Measurements from ENCODE around the gene INSYN1. TPM values are rescaled to one million over a fixed set of nuclear protein-coding genes. Genes with fewer than 3 reads are reported as not detected.

INSYN1 gene
- total and polyA plus RNA-seq, 5 donors from 2014 or later = not detected

DNA sequence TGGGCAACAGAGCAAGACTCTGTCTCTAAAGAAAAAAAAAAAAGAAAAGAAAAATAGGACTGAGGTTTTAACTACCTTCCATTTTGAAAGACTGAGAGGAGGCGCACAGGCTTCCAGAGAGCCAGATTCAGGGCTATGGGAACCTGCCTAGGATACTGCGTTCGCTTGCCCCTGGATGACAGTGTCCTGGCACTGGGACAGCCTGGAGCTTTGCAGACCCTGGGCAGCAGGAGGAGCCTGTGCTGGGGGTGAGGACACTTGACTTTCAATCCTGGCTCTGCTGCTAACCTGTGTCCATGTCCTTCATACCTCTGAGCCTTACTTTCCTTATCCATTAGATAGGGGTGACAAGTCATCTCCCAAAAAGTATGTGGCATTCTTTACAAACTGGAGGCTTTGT lies 37.7 kb downstream of the INSYN1 start:
- no peaks in the 10 kb centered on the region for H3K9me3 ChIP-seq (ENCODE audit: control insufficient read depth in 2 of 2, low read length in 2 of 2)
- H3K4me3 ChIP-seq (ENCODE audit: low read depth, low read length) = no peak overlapping the region
- H3K36me3 ChIP-seq (ENCODE audit: control insufficient read depth, insufficient read depth, low read length) = no peaks in the 10 kb centered on the region
- no peak overlapping the region for H3K27ac ChIP-seq (ENCODE audit: insufficient read depth, low read length, poor library complexity, severe bottlenecking)
- Mint-ChIP-seq H3K27me3 (peaks cover 4% of the 10 kb centered on the region), H3K27ac (no peak overlapping the region), H3K4me1 (no peaks in the 10 kb centered on the region), H3K36me3 (no peaks in the 10 kb centered on the region), H3K4me3 (peak overlapping the region in 1 of 4 donors; percentile 6), H3K9me3 (no peaks in the 10 kb centered on the region)
- H3K4me1 ChIP-seq (ENCODE audit: control insufficient read depth, insufficient read depth, low read length, poor library complexity, severe bottlenecking) = no peaks in the 10 kb centered on the region
- no peak for ATAC-seq (ENCODE audit: low read depth in 2 of 2)
- no peaks in the 10 kb centered on the region for H3K27me3 ChIP-seq (ENCODE audit: control insufficient read depth, insufficient read depth, low read length)
- no peak for DNase-seq

DNA sequence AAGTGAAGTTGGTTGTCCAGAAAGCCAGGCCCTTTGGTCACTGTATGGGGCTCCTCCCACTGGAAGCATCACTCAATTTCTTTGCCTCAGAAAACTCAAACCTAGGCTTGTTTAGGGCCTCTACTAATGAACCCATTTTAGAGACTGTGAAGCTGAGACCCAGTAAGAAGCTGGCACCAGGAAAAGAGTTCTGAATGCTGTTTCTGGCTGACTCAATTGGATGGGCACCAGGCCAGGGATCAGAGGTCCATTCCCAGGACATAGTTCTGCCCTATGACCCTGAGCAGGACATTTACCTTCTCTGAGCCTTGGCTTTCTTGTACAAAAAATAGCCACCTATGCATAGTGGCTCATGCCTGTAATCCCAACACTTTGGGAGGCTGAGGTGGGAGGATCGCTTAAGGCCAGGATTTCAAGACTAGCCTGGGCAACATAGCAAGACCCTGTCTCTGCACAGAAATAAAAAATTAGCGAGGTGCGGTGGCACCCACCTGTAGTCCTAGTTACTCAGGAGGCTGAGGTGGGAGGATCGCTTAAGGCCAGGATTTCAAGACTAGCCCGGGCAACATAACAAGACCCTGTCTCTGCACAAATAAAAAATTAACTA lies 38.4 kb downstream of the INSYN1 start:
- ATAC-seq (ENCODE audit: low read depth in 2 of 2) (no peak), DNase-seq (no peak)
- H3K36me3 ChIP-seq (ENCODE audit: control insufficient read depth, insufficient read depth, low read length) = no peaks in the 10 kb centered on the region
- no peaks in the 10 kb centered on the region for H3K27me3 ChIP-seq (ENCODE audit: control insufficient read depth, insufficient read depth, low read length)
- no peaks in the 10 kb centered on the region for H3K36me3 Mint-ChIP-seq
- no peaks in the 10 kb centered on the region for H3K4me1 Mint-ChIP-seq
- H3K27ac ChIP-seq (ENCODE audit: insufficient read depth, low read length, poor library complexity, severe bottlenecking) = no peak overlapping the region
- peaks cover 4% of the 10 kb centered on the region for H3K27me3 Mint-ChIP-seq
- H3K9me3 ChIP-seq (ENCODE audit: control insufficient read depth in 2 of 2, low read length in 2 of 2) = no peaks in the 10 kb centered on the region
- no peaks in the 10 kb centered on the region for H3K9me3 Mint-ChIP-seq
- no peaks in the 10 kb centered on the region for H3K4me1 ChIP-seq (ENCODE audit: control insufficient read depth, insufficient read depth, low read length, poor library complexity, severe bottlenecking)
- no peak overlapping the region for H3K4me3 Mint-ChIP-seq
- H3K4me3 ChIP-seq (ENCODE audit: low read depth, low read length) = no peak overlapping the region
- H3K27ac Mint-ChIP-seq = no peak overlapping the region

DNA sequence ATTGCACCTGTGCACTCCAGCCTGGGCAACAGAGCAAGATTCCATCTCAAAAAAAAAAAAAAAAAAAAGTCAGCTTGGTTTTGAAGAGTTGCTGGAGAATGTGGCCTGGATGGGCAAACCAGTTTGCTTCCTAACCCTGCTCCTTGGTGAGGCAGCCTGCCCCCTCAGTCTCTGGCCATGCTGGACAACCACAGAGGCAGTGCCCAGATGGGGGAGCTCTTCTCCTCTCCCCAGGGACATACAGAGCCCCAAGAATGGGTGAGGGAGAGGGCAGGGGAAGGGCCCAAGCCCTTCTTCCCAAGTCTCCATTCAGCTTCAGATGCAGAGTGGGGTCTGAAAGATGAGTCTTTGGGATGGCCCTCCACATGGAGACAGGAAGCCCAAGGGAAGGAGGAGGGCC lies 41.0 kb downstream of the INSYN1 start:
- Mint-ChIP-seq H3K27me3 (no peaks in the 10 kb centered on the region), H3K36me3 (no peaks in the 10 kb centered on the region), H3K4me3 (no peak overlapping the region), H3K27ac (no peak overlapping the region), H3K4me1 (no peaks in the 10 kb centered on the region), H3K9me3 (no peaks in the 10 kb centered on the region)
- H3K9me3 ChIP-seq (ENCODE audit: control insufficient read depth in 2 of 2, low read length in 2 of 2) = no peaks in the 10 kb centered on the region
- no peak overlapping the region for H3K4me3 ChIP-seq (ENCODE audit: low read depth, low read length)
- DNase-seq = no peak
- no peaks in the 10 kb centered on the region for H3K4me1 ChIP-seq (ENCODE audit: control insufficient read depth, insufficient read depth, low read length, poor library complexity, severe bottlenecking)
- no peak overlapping the region for H3K27ac ChIP-seq (ENCODE audit: insufficient read depth, low read length, poor library complexity, severe bottlenecking)
- H3K27me3 ChIP-seq (ENCODE audit: control insufficient read depth, insufficient read depth, low read length) = no peaks in the 10 kb centered on the region
- no peak for ATAC-seq (ENCODE audit: low read depth in 2 of 2)
- H3K36me3 ChIP-seq (ENCODE audit: control insufficient read depth, insufficient read depth, low read length) = no peaks in the 10 kb centered on the region

DNA sequence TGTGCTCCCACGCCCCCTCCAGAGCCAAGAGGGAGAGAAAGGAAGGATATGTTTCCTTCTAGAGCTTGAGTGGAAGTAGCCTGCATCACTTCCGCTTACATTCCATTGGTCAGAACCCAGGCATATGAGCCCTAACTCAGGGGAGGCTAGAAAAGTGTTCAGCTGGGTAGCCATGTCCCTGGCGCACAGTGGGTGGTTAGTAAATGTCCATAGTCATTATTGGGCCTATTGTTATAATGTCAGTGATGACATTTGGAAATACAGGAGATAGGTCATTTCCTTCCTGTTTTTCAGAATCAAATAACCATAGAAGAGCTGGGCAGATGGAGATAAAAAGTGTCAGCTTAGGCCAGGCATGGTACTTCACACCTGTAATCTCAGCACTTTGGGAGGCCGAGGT lies 41.6 kb downstream of the INSYN1 start:
- Mint-ChIP-seq H3K27me3 (no peaks in the 10 kb centered on the region), H3K36me3 (no peaks in the 10 kb centered on the region), H3K27ac (no peak overlapping the region), H3K9me3 (no peaks in the 10 kb centered on the region), H3K4me1 (no peaks in the 10 kb centered on the region), H3K4me3 (no peak overlapping the region)
- H3K4me3 ChIP-seq (ENCODE audit: low read depth, low read length) = no peak overlapping the region
- no peaks in the 10 kb centered on the region for H3K9me3 ChIP-seq (ENCODE audit: control insufficient read depth in 2 of 2, low read length in 2 of 2)
- H3K27ac ChIP-seq (ENCODE audit: insufficient read depth, low read length, poor library complexity, severe bottlenecking) = no peak overlapping the region
- no peaks in the 10 kb centered on the region for H3K4me1 ChIP-seq (ENCODE audit: control insufficient read depth, insufficient read depth, low read length, poor library complexity, severe bottlenecking)
- H3K36me3 ChIP-seq (ENCODE audit: control insufficient read depth, insufficient read depth, low read length) = no peaks in the 10 kb centered on the region
- DNase-seq (no peak), ATAC-seq (ENCODE audit: low read depth in 2 of 2) (no peak)
- no peaks in the 10 kb centered on the region for H3K27me3 ChIP-seq (ENCODE audit: control insufficient read depth, insufficient read depth, low read length)

DNA sequence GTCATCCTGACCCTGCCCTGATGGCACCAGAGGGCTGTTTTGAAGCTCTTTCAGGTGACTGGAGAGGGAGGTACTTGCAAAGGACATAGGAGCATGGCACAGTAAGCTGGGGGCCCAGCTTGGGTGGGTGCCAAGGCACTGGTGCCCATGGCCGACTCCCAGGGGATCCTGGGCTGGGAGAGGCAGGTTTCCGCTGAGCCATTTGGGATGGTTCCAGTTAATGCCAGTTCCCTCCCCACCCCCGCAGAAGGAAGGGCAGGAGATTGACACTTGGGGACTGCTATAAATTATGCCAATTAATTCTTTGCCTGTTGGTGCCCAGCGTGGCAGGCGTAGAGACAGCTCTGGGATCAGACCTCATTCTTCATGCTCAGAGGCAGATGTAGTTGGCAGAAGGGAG lies 42.8 kb downstream of the INSYN1 start:
- H3K4me3 ChIP-seq (ENCODE audit: low read depth, low read length) = no peak overlapping the region
- no peaks in the 10 kb centered on the region for H3K9me3 ChIP-seq (ENCODE audit: control insufficient read depth in 2 of 2, low read length in 2 of 2)
- H3K27me3 Mint-ChIP-seq = no peaks in the 10 kb centered on the region
- no peaks in the 10 kb centered on the region for H3K4me1 ChIP-seq (ENCODE audit: control insufficient read depth, insufficient read depth, low read length, poor library complexity, severe bottlenecking)
- H3K27ac Mint-ChIP-seq = no peak overlapping the region
- no peaks in the 10 kb centered on the region for H3K9me3 Mint-ChIP-seq
- H3K4me1 Mint-ChIP-seq = no peaks in the 10 kb centered on the region
- ATAC-seq (ENCODE audit: low read depth in 2 of 2) (no peak), DNase-seq (no peak)
- H3K27ac ChIP-seq (ENCODE audit: insufficient read depth, low read length, poor library complexity, severe bottlenecking) = no peak overlapping the region
- no peaks in the 10 kb centered on the region for H3K36me3 Mint-ChIP-seq
- H3K36me3 ChIP-seq (ENCODE audit: control insufficient read depth, insufficient read depth, low read length) = no peaks in the 10 kb centered on the region
- no peaks in the 10 kb centered on the region for H3K27me3 ChIP-seq (ENCODE audit: control insufficient read depth, insufficient read depth, low read length)
- H3K4me3 Mint-ChIP-seq = no peak overlapping the region

DNA sequence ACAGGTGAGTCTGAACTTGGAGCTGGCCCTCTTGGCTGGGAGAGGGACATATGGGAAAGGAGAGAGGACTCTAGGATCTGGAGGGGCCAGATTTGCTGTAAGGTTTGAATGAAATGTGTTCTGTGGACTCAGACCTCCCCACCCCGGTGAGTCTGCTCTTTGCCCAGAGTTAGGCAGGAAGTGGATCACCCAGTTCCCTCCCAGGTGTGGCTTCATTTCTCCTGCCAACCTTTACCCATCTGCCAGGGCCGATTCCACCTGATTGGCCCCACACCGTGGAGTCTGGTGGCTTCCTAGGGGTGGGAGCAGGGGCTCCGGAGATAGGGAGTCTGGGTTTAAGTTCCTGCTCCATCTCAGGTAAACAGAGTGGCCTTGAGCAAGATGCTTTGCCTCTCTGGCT lies 43.5 kb downstream of the INSYN1 start:
- H3K4me3 ChIP-seq (ENCODE audit: low read depth, low read length) = no peak overlapping the region
- no peaks in the 10 kb centered on the region for H3K9me3 ChIP-seq (ENCODE audit: control insufficient read depth in 2 of 2, low read length in 2 of 2)
- Mint-ChIP-seq H3K4me1 (peaks cover 0 to 2% (median under 1%) of the 10 kb centered on the region in 4 donors), H3K4me3 (no peak overlapping the region), H3K27ac (no peak overlapping the region), H3K9me3 (no peaks in the 10 kb centered on the region), H3K36me3 (no peaks in the 10 kb centered on the region), H3K27me3 (peaks cover 4% of the 10 kb centered on the region)
- H3K36me3 ChIP-seq (ENCODE audit: control insufficient read depth, insufficient read depth, low read length) = no peaks in the 10 kb centered on the region
- DNase-seq = no peak
- no peak overlapping the region for H3K27ac ChIP-seq (ENCODE audit: insufficient read depth, low read length, poor library complexity, severe bottlenecking)
- no peaks in the 10 kb centered on the region for H3K27me3 ChIP-seq (ENCODE audit: control insufficient read depth, insufficient read depth, low read length)
- ATAC-seq (ENCODE audit: low read depth in 2 of 2) = no peak
- no peaks in the 10 kb centered on the region for H3K4me1 ChIP-seq (ENCODE audit: control insufficient read depth, insufficient read depth, low read length, poor library complexity, severe bottlenecking)

DNA sequence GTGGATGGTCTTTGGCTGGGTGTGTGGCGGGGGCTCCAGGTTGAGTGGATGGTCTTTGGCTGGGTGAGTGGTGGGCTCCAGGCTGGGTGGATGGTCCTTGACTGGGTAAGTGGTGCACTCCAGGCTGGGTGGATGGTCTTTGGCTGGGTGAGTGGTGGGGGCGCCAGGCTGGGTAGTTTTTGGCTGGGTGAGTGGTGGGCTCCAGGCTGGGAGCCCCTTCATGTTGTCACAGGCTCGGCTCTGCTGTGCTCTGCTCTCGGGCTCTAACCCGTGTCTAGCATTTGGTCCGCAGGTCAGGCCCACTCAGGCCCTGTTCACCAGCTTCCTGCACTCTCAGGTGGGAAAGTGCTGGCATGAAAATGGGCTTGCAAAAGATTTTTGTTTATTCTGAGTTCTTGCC lies 43.9 kb downstream of the INSYN1 start:
- Histone ChIP-seq H3K9me3 (ENCODE audit: control insufficient read depth in 2 of 2, low read length in 2 of 2) (no peaks in the 10 kb centered on the region), H3K27me3 (ENCODE audit: control insufficient read depth, insufficient read depth, low read length) (no peaks in the 10 kb centered on the region), H3K27ac (ENCODE audit: insufficient read depth, low read length, poor library complexity, severe bottlenecking) (no peak overlapping the region), H3K4me1 (ENCODE audit: control insufficient read depth, insufficient read depth, low read length, poor library complexity, severe bottlenecking) (no peaks in the 10 kb centered on the region), H3K36me3 (ENCODE audit: control insufficient read depth, insufficient read depth, low read length) (no peaks in the 10 kb centered on the region), H3K4me3 (ENCODE audit: low read depth, low read length) (no peak overlapping the region)
- ATAC-seq (ENCODE audit: low read depth in 2 of 2) (no peak), DNase-seq (no peak)
- no peaks in the 10 kb centered on the region for H3K36me3 Mint-ChIP-seq
- no peaks in the 10 kb centered on the region for H3K9me3 Mint-ChIP-seq
- peaks cover 4% of the 10 kb centered on the region for H3K27me3 Mint-ChIP-seq
- peak overlapping the region in 1 of 3 donors; percentile 38 for H3K27ac Mint-ChIP-seq
- peaks cover 0 to 2% (median under 1%) of the 10 kb centered on the region in 4 donors for H3K4me1 Mint-ChIP-seq
- H3K4me3 Mint-ChIP-seq = no peak overlapping the region

DNA sequence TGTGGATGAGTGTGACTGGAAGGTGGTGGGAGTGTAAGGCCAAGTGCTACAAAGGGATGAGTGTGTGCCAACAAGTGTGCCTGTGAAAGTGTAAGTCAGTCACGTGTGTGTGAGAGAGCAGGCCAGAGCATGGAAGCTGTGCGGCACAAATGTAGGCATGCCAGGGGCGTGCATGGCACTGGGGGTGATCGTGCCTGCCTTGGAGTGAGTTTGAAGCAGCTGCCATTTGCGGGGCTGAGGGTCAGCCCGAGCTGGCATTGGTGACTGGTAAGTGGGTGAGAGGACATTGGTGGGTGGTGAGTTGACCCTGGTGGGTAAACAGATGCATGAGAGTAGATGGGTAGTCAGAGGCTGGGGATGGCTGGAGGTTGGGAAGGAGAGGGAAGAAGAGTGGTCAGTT lies 44.5 kb downstream of the INSYN1 start:
- Mint-ChIP-seq H3K4me1 (peaks cover 0 to 2% (median under 1%) of the 10 kb centered on the region in 4 donors), H3K27me3 (peaks cover 4% of the 10 kb centered on the region), H3K36me3 (no peaks in the 10 kb centered on the region), H3K9me3 (no peaks in the 10 kb centered on the region), H3K4me3 (no peak overlapping the region), H3K27ac (no peak overlapping the region)
- Histone ChIP-seq H3K4me1 (ENCODE audit: control insufficient read depth, insufficient read depth, low read length, poor library complexity, severe bottlenecking) (no peaks in the 10 kb centered on the region), H3K27me3 (ENCODE audit: control insufficient read depth, insufficient read depth, low read length) (no peaks in the 10 kb centered on the region), H3K27ac (ENCODE audit: insufficient read depth, low read length, poor library complexity, severe bottlenecking) (no peak overlapping the region), H3K36me3 (ENCODE audit: control insufficient read depth, insufficient read depth, low read length) (no peaks in the 10 kb centered on the region), H3K9me3 (ENCODE audit: control insufficient read depth in 2 of 2, low read length in 2 of 2) (no peaks in the 10 kb centered on the region), H3K4me3 (ENCODE audit: low read depth, low read length) (no peak overlapping the region)
- DNase-seq = no peak
- no peak for ATAC-seq (ENCODE audit: low read depth in 2 of 2)

Data from CD4-positive, CD25-positive, alpha-beta regulatory T cell (primary cell).